Keratinocyte (primary cell): ENCODE results near the gene CLK3. TPM values are rescaled to one million over a fixed set of nuclear protein-coding genes. Genes with fewer than 3 reads are reported as not detected.
A peak's percentile ranks its signal among the peaks of the same experiment; 100 is the strongest.

Experiments used
- DNase-seq: peaks from one replicate; pipeline ENCODE4 v3.0.0-alpha.2; 2011; ENCODE audit warnings: low read depth, missing footprints, low spot score
- FAIRE-seq: peaks from 2 replicates; lab custom pipeline; 2011; peaks lifted over from hg19 to GRCh38; lab: Jason Lieb, UNC
- H2AFZ ChIP-seq: 2 replicates; pipeline ENCODE4 v1.6.0; 2012; ENCODE audit warnings: low read length, control low read depth, inconsistent platforms; ENCODE audit not compliant: control insufficient read depth
- H3K27ac ChIP-seq: 2 replicates; pipeline ENCODE4 v1.5.1; 2011; ENCODE audit warnings: low read length; ENCODE audit not compliant: control insufficient read depth, insufficient read depth
- H3K27me3 ChIP-seq: 3 replicates; pipeline ENCODE4 v1.6.0; 2011; ENCODE audit warnings: low read length; ENCODE audit not compliant: control insufficient read depth, insufficient read depth; ENCODE audit errors: extremely low read depth
- H3K36me3 ChIP-seq, 2 experiments: 2 replicates in 1 of 2; 3 replicates in 1 of 2; pipeline ENCODE4 v1.5.1; 2011; ENCODE audit warnings: low read length in 2 of 2, mild to moderate bottlenecking in 1 of 2; ENCODE audit not compliant: control insufficient read depth in 2 of 2, insufficient read depth in 2 of 2; ENCODE audit errors: extremely low read depth in 1 of 2
- H3K4me1 ChIP-seq: 3 replicates; pipeline ENCODE4 v1.5.1; 2011; ENCODE audit warnings: low read length; ENCODE audit not compliant: control insufficient read depth, insufficient read depth; ENCODE audit errors: extremely low read depth
- H3K4me2 ChIP-seq: 3 replicates; pipeline ENCODE4 v1.6.0; 2011; ENCODE audit warnings: low read depth, low read length; ENCODE audit not compliant: control insufficient read depth, insufficient read depth; ENCODE audit errors: extremely low read depth
- H3K4me3 ChIP-seq, 3 experiments: fragments of 200-600 bp in 1 of 3; sonication (generic) in 1 of 3; 2 replicates in 2 of 3; 3 replicates in 1 of 3; pipeline ENCODE4 v1.5.1; 2011 to 2016; ENCODE audit warnings: low read length in 3 of 3, mild to moderate bottlenecking in 3 of 3, control low read depth in 2 of 3, inconsistent platforms in 1 of 3, low read depth in 1 of 3, mixed read lengths in 1 of 3, mixed run types in 1 of 3, moderate library complexity in 1 of 3; ENCODE audit not compliant: control insufficient read depth in 2 of 3, insufficient read depth in 2 of 3; ENCODE audit errors: extremely low read depth in 1 of 3
- H3K79me2 ChIP-seq: 2 replicates; pipeline ENCODE4 v1.6.0; 2012; ENCODE audit warnings: low read length; ENCODE audit not compliant: control insufficient read depth, insufficient read depth
- H3K9ac ChIP-seq: 3 replicates; pipeline ENCODE4 v1.6.0; 2011; ENCODE audit warnings: low read length; ENCODE audit not compliant: control insufficient read depth, insufficient read depth; ENCODE audit errors: extremely low read depth
- H3K9me1 ChIP-seq: 3 replicates; pipeline ENCODE4 v1.6.0; 2011; ENCODE audit warnings: low read length; ENCODE audit not compliant: control insufficient read depth, insufficient read depth; ENCODE audit errors: extremely low read depth
- H3K9me3 ChIP-seq: 2 replicates; pipeline ENCODE4 v1.5.1; 2012; ENCODE audit warnings: low read depth, low read length; ENCODE audit not compliant: control insufficient read depth
- H4K20me1 ChIP-seq: 3 replicates; pipeline ENCODE4 v1.6.0; 2011; ENCODE audit warnings: low read length; ENCODE audit not compliant: control insufficient read depth, insufficient read depth; ENCODE audit errors: extremely low read depth
- CTCF ChIP-seq, 3 experiments: IDR thresholded peaks in 1 of 3; conservative IDR thresholded peaks in 1 of 3; optimal IDR thresholded peaks in 1 of 3; 2 replicates in 2 of 3; 3 replicates in 1 of 3; pipeline versions ENCODE3 to v1.5.1; 2011; ENCODE audit warnings: low read length in 3 of 3, mild to moderate bottlenecking in 3 of 3, moderate library complexity in 2 of 3, control low read depth in 1 of 3, inconsistent platforms in 1 of 3; ENCODE audit not compliant: insufficient read depth in 2 of 3; ENCODE audit errors: extremely low read depth in 1 of 3
- EZH2 ChIP-seq: IDR thresholded peaks from one replicate; pipeline ENCODE4 v1.6.1; 2012; ENCODE audit warnings: inconsistent platforms, mild to moderate bottlenecking, low read length, moderate library complexity
- dilution Hi-C: fragments of 300-500 bp; cut with MboI; formaldehyde crosslinking; loops from one replicate; pipeline ENCODE4 v1.7.0; 2020; ENCODE audit warnings: low sequenced_read_pairs; ENCODE audit not compliant: extremely low pct_ligation_motif_present
- polyA plus RNA-seq, 5 experiments: library from polyadenylated mRNA; depleted of rRNA in 3 of 5; stranded (reverse) in 3 of 5; stranded (forward) in 1 of 5; unstranded in 1 of 5; fragments of >200 nt; gene quantifications; 1 replicate in 1 of 5; 2 replicates in 3 of 5; 3 replicates in 1 of 5; pipeline versions ENCODE4 v1.2.1 to v1.2.3, GENCODE V29; 2011 to 2012; ENCODE audit warnings: missing spikeins in 2 of 5, low read depth in 1 of 5, low replicate concordance in 1 of 5

CLK3 gene
- polyA plus RNA-seq, 1 donor (not counting 4 experiments of a cell fraction or from before 2014, with no cell fraction given) = 61.2 TPM

GRCh38 chr15:74598126-74598842 is 17.4 kb upstream of the CLK3 start:
- peak overlapping the region; percentile 55 for H3K27ac ChIP-seq
- peak overlapping the region; percentile 96 for H3K4me2 ChIP-seq
- peak overlapping the region; percentile 90 for H2AFZ ChIP-seq
- H3K9ac ChIP-seq = peak overlapping the region; percentile 70
- DNase-seq (peak; percentile 61), FAIRE-seq (peak; percentile 39)
- peaks cover 2 to 7% of the 10 kb centered on the region in 2 experiments for H3K36me3 ChIP-seq
- dilution Hi-C loops = no loop called here
- H3K9me3 ChIP-seq = no peaks in the 10 kb centered on the region
- no peaks in the 10 kb centered on the region for H3K9me1 ChIP-seq
- H3K27me3 ChIP-seq = no peaks in the 10 kb centered on the region
- H3K4me1 ChIP-seq = peaks cover 14% of the 10 kb centered on the region
- no peaks in the 10 kb centered on the region for H3K79me2 ChIP-seq
- no peak for TF ChIP-seq EZH2
- no peak for TF ChIP-seq CTCF (optimal IDR thresholded peaks at IDR 0.05 in 1 of 3, IDR thresholded peaks at IDR 0.05 in 1 of 3, conservative IDR thresholded peaks at IDR 0.05 in 1 of 3; ENCODE audit: extremely low read depth in 1 of 3, insufficient read depth in 2 of 3, low read length in 3 of 3)
- no peaks in the 10 kb centered on the region for H4K20me1 ChIP-seq
- peak overlapping the region; percentile 68 to 84 (median 74) for H3K4me3 ChIP-seq

- no peak overlapping the region for H3K27ac ChIP-seq
- peak overlapping the region; percentile 70 for H3K9ac ChIP-seq
- no peaks in the 10 kb centered on the region for H4K20me1 ChIP-seq
- DNase-seq (no peak), FAIRE-seq (no peak)
- H3K4me3 ChIP-seq = peak overlapping the region; percentile 68 to 84 (median 74)
- no peaks in the 10 kb centered on the region for H3K27me3 ChIP-seq
- dilution Hi-C loops = no loop called here
- H3K79me2 ChIP-seq = no peaks in the 10 kb centered on the region
- TF ChIP-seq EZH2 (no peak), CTCF (optimal IDR thresholded peaks at IDR 0.05 in 1 of 3, IDR thresholded peaks at IDR 0.05 in 1 of 3, conservative IDR thresholded peaks at IDR 0.05 in 1 of 3; ENCODE audit: extremely low read depth in 1 of 3, insufficient read depth in 2 of 3, low read length in 3 of 3) (no peak)
- H3K36me3 ChIP-seq = peaks cover 2 to 5% of the 10 kb centered on the region in 2 experiments
- no peaks in the 10 kb centered on the region for H3K9me1 ChIP-seq
- H3K4me2 ChIP-seq = peak overlapping the region; percentile 96
- peaks cover 14% of the 10 kb centered on the region for H3K4me1 ChIP-seq
- no peaks in the 10 kb centered on the region for H3K9me3 ChIP-seq
- no peak overlapping the region for H2AFZ ChIP-seq
Measured at GRCh38 chr15:74599156-74599555, 16.5 kb upstream of the CLK3 start.
